NOMO-1 treated with DMSO at 0.1 percent for 48 hours (cell line): ENCODE results near the gene RBM19.
A peak's percentile ranks its signal among the peaks of the same experiment; 100 is the strongest.

Experiments
- DNase-seq: peaks from one replicate; lab custom pipeline; 2025; ENCODE audit not compliant: unreplicated experiment; lab: John Stamatoyannopoulos, UW

The RBM19 gene

GRCh38 chr12:113933201-113933786 lies 32.8 kb downstream of the RBM19 start:
- no peak for DNase-seq

- DNase-seq: no peak
These were observed 33.5 kb downstream of the RBM19 start for GRCh38 chr12:113932381-113933196.

GRCh38 chr12:113931517-113931916 lies 34.6 kb downstream of the RBM19 start:
- no peak for DNase-seq

GRCh38 chr12:113930249-113930648 lies 35.9 kb downstream of the RBM19 start:
- DNase-seq: no peak

- DNase-seq: no peak
These were observed 36.7 kb downstream of the RBM19 start for GRCh38 chr12:113929312-113929989.

GRCh38 chr12:113926788-113927187 lies 39.3 kb downstream of the RBM19 start:
- no peak for DNase-seq

GRCh38 chr12:113924341-113924740 lies 41.8 kb downstream of the RBM19 start:
- DNase-seq: no peak

GRCh38 chr12:113923251-113923650 lies 42.9 kb downstream of the RBM19 start:
- DNase-seq: no peak

GRCh38 chr12:113921430-113921829 lies 44.7 kb downstream of the RBM19 start:
- no peak for DNase-seq

GRCh38 chr12:113919791-113920190 lies 46.3 kb downstream of the RBM19 start:
- DNase-seq: no peak

- no peak for DNase-seq
These were observed 47.8 kb downstream of the RBM19 start for GRCh38 chr12:113918306-113918705.

GRCh38 chr12:113917393-113917792 lies 48.7 kb downstream of the RBM19 start:
- no peak for DNase-seq

GRCh38 chr12:113914806-113915205 lies 51.3 kb downstream of the RBM19 start:
- DNase-seq: no peak

GRCh38 chr12:113914176-113914575 lies 51.9 kb downstream of the RBM19 start:
- DNase-seq: no peak

GRCh38 chr12:113912760-113913329 lies 53.3 kb downstream of the RBM19 start:
- DNase-seq: peak; percentile 39

GRCh38 chr12:113911971-113912759 lies 54.0 kb downstream of the RBM19 start:
- DNase-seq: no peak

- DNase-seq: no peak
These were observed 55.3 kb downstream of the RBM19 start for GRCh38 chr12:113910751-113911272.

- DNase-seq: no peak
These were observed 56.2 kb downstream of the RBM19 start for GRCh38 chr12:113909776-113910420.

- no peak for DNase-seq
These were observed 57.5 kb downstream of the RBM19 start for GRCh38 chr12:113908584-113909100.
